IPS-18a (cell line): ENCODE results near the gene IQGAP2.

Source experiments
- H3K27ac ChIP-seq: one replicate; pipeline ENCODE4 v1.5.1; 2013; ENCODE audit warnings: low read length
- H3K27me3 ChIP-seq: one replicate; pipeline ENCODE4 v1.6.1; 2013; ENCODE audit warnings: mild to moderate bottlenecking, low read length; ENCODE audit not compliant: control insufficient read depth, insufficient read depth
- H3K36me3 ChIP-seq: one replicate; pipeline ENCODE4 v1.6.1; 2013; ENCODE audit warnings: low read depth, low read length; ENCODE audit not compliant: control insufficient read depth
- H3K4me1 ChIP-seq: one replicate; pipeline ENCODE4 v1.6.1; 2013; ENCODE audit warnings: low read depth, low read length; ENCODE audit not compliant: control insufficient read depth
- H3K4me3 ChIP-seq: one replicate; pipeline ENCODE4 v1.5.1; 2013; ENCODE audit warnings: low read length
- H3K9ac ChIP-seq: one replicate; pipeline ENCODE4 v1.6.1; 2013; ENCODE audit warnings: mild to moderate bottlenecking, low read length, moderate library complexity
- H3K9me3 ChIP-seq: one replicate; pipeline ENCODE4 v1.6.1; 2013; ENCODE audit warnings: low read depth, low read length; ENCODE audit not compliant: control insufficient read depth

Gene IQGAP2

GRCh38 chr5:76372323-76373054 lies 30.6 kb upstream of the IQGAP2 start:
- Histone ChIP-seq H3K9ac (no peak overlapping the region), H3K9me3 (no peaks in the 10 kb centered on the region), H3K36me3 (no peaks in the 10 kb centered on the region), H3K4me3 (no peak overlapping the region), H3K27me3 (no peaks in the 10 kb centered on the region), H3K27ac (no peak overlapping the region), H3K4me1 (no peaks in the 10 kb centered on the region)

- H3K4me1 ChIP-seq: no peaks in the 10 kb centered on the region
- H3K4me3 ChIP-seq: no peak overlapping the region
- H3K9me3 ChIP-seq: no peaks in the 10 kb centered on the region
- H3K27me3 ChIP-seq: no peaks in the 10 kb centered on the region
- H3K36me3 ChIP-seq: no peaks in the 10 kb centered on the region
- H3K27ac ChIP-seq: no peak overlapping the region
- H3K9ac ChIP-seq: no peak overlapping the region
Observed at GRCh38 chr5:76376148-76376865, 26.8 kb upstream of the IQGAP2 start.

GRCh38 chr5:76376866-76377230 lies 26.2 kb upstream of the IQGAP2 start:
- Histone ChIP-seq H3K36me3 (no peaks in the 10 kb centered on the region), H3K9ac (no peak overlapping the region), H3K4me3 (no peak overlapping the region), H3K9me3 (no peaks in the 10 kb centered on the region), H3K27me3 (no peaks in the 10 kb centered on the region), H3K4me1 (no peaks in the 10 kb centered on the region), H3K27ac (no peak overlapping the region)

GRCh38 chr5:76378355-76378754 lies 24.7 kb upstream of the IQGAP2 start:
- no peaks in the 10 kb centered on the region for H3K9me3 ChIP-seq
- no peak overlapping the region for H3K9ac ChIP-seq
- no peak overlapping the region for H3K4me3 ChIP-seq
- H3K36me3 ChIP-seq: no peaks in the 10 kb centered on the region
- no peaks in the 10 kb centered on the region for H3K4me1 ChIP-seq
- no peak overlapping the region for H3K27ac ChIP-seq
- H3K27me3 ChIP-seq: no peaks in the 10 kb centered on the region

- Histone ChIP-seq H3K9me3 (no peaks in the 10 kb centered on the region), H3K4me3 (no peak overlapping the region), H3K9ac (no peak overlapping the region), H3K4me1 (no peaks in the 10 kb centered on the region), H3K27ac (no peak overlapping the region), H3K36me3 (no peaks in the 10 kb centered on the region), H3K27me3 (no peaks in the 10 kb centered on the region)
Observed at GRCh38 chr5:76379316-76379715, 23.8 kb upstream of the IQGAP2 start.

- Histone ChIP-seq H3K27ac (no peak overlapping the region), H3K4me1 (no peaks in the 10 kb centered on the region), H3K9me3 (no peaks in the 10 kb centered on the region), H3K36me3 (no peaks in the 10 kb centered on the region), H3K27me3 (no peaks in the 10 kb centered on the region), H3K9ac (no peak overlapping the region), H3K4me3 (no peak overlapping the region)
Observed at GRCh38 chr5:76379855-76380254, 23.2 kb upstream of the IQGAP2 start.

- Histone ChIP-seq H3K4me1 (no peaks in the 10 kb centered on the region), H3K9ac (no peak overlapping the region), H3K36me3 (no peaks in the 10 kb centered on the region), H3K9me3 (no peaks in the 10 kb centered on the region), H3K27ac (no peak overlapping the region), H3K4me3 (no peak overlapping the region), H3K27me3 (no peaks in the 10 kb centered on the region)
Observed at GRCh38 chr5:76380346-76381066, 22.6 kb upstream of the IQGAP2 start.

- no peak overlapping the region for H3K27ac ChIP-seq
- no peaks in the 10 kb centered on the region for H3K4me1 ChIP-seq
- no peaks in the 10 kb centered on the region for H3K9me3 ChIP-seq
Observed at GRCh38 chr5:76383126-76383832, 19.8 kb upstream of the IQGAP2 start.

GRCh38 chr5:76384189-76384588 lies 18.9 kb upstream of the IQGAP2 start:
- Histone ChIP-seq H3K27me3 (no peaks in the 10 kb centered on the region), H3K9ac (no peak overlapping the region), H3K4me1 (peaks cover 6% of the 10 kb centered on the region), H3K9me3 (no peaks in the 10 kb centered on the region), H3K36me3 (no peaks in the 10 kb centered on the region), H3K27ac (no peak overlapping the region), H3K4me3 (no peak overlapping the region)

More at GRCh38 chr5:76383126-76383832, 19.8 kb upstream of the IQGAP2 start:
- no peak overlapping the region for H3K9ac ChIP-seq
- no peaks in the 10 kb centered on the region for H3K36me3 ChIP-seq
- no peak overlapping the region for H3K4me3 ChIP-seq
- H3K27me3 ChIP-seq: no peaks in the 10 kb centered on the region

GRCh38 chr5:76384705-76385104 lies 18.4 kb upstream of the IQGAP2 start:
- Histone ChIP-seq H3K27ac (no peak overlapping the region), H3K4me1 (peaks cover 7% of the 10 kb centered on the region), H3K36me3 (no peaks in the 10 kb centered on the region), H3K9ac (no peak overlapping the region), H3K4me3 (no peak overlapping the region), H3K27me3 (no peaks in the 10 kb centered on the region), H3K9me3 (no peaks in the 10 kb centered on the region)

- peaks cover 7% of the 10 kb centered on the region for H3K4me1 ChIP-seq
Observed at GRCh38 chr5:76385540-76385939, 17.5 kb upstream of the IQGAP2 start.

More at GRCh38 chr5:76385540-76385939, 17.5 kb upstream of the IQGAP2 start:
- Histone ChIP-seq H3K27ac (no peak overlapping the region), H3K27me3 (no peaks in the 10 kb centered on the region), H3K36me3 (no peaks in the 10 kb centered on the region), H3K9me3 (no peaks in the 10 kb centered on the region), H3K4me3 (no peak overlapping the region), H3K9ac (no peak overlapping the region)
